ENCODE measurements around the gene BMP15.
A peak's percentile ranks its signal among the peaks of the same experiment; 100 is the strongest.

DNA sequence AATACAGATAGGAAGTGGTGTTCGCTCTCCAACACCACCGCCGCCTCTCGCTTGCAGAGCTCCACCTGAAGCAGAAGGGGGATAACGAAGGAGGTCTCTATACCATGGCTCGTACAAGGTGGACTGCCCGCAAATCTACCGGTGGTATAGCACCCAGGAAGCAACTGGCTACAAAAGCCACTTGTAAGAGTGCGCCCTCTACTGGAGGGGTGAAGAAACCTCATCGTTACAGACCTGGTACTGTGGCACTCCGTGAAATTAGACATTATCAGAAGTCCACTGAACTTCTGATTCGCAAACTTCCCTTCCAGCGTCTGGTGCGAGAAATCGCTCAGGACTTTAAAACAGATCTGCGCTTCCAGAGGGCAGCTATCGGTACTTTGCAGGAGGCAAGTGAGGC is 5.2 kb upstream of the BMP15 start:
- TF ChIP-seq CTCF (conservative IDR thresholded peaks at IDR 0.05; ENCODE audit: low read depth, low read length) (peak; percentile 60), EZH2 (IDR thresholded peaks at IDR 0.05; ENCODE audit: borderline replicate concordance, low read depth, low read length, poor library complexity, severe bottlenecking) (no peak)
